Uterus (tissue), 4 donors: Measurements from ENCODE around the gene SLC16A6. TPM values are rescaled to one million over a fixed set of nuclear protein-coding genes. Genes with fewer than 3 reads are reported as not detected.

ENCODE experiments used
- DNase-seq, 2 donors: peaks; one replicate each; pipeline ENCODE4 v3.0.0-alpha.2; 2019 to 2020
- H3K27ac ChIP-seq, 2 donors: fragments of 200-600 bp; sonication (generic); 1 replicate in 1 of 2; 2 replicates in 1 of 2; pipeline ENCODE4 v1.5.1; 2016 to 2018
- H3K27me3 ChIP-seq, 2 donors: fragments of 200-600 bp; sonication (generic); one replicate each; pipeline ENCODE4 v1.5.1; 2018 to 2019; ENCODE audit warnings: control low read depth in 1 of 2
- H3K36me3 ChIP-seq, 2 donors: fragments of 200-600 bp; sonication (generic); one replicate each; pipeline ENCODE4 v1.5.1; 2019; ENCODE audit warnings: control low read depth in 1 of 2
- H3K4me1 ChIP-seq, 2 donors: fragments of 200-600 bp; sonication (generic); one replicate each; pipeline ENCODE4 v1.5.1; 2018 to 2019; ENCODE audit warnings: control low read depth in 1 of 2
- H3K4me3 ChIP-seq, 2 donors: fragments of 200-600 bp; sonication (generic); 1 replicate in 1 of 2; 2 replicates in 1 of 2; pipeline ENCODE4 v1.5.1; 2018 to 2019; ENCODE audit warnings: mild to moderate bottlenecking in 1 of 2
- H3K9me3 ChIP-seq, 2 donors: fragments of 200-600 bp; sonication (generic); one replicate each; pipeline ENCODE4 v1.5.1; 2019; ENCODE audit warnings: control low read depth in 1 of 2
- CTCF ChIP-seq, 4 experiments: fragments of 200-600 bp in 2 of 4; fragments of 450-650 bp in 2 of 4; sonication (generic) in 2 of 4; IDR thresholded peaks; one replicate each; pipeline ENCODE4 v1.5.1; 2016 to 2019; ENCODE audit warnings: antibody characterized with exemption in 4 of 4, mild to moderate bottlenecking in 2 of 4, moderate library complexity in 1 of 4
- POLR2A ChIP-seq, 2 donors: fragments of 450-650 bp; IDR thresholded peaks; one replicate each; pipeline ENCODE4 v1.6.1; 2016; ENCODE audit warnings: antibody characterized with exemption in 2 of 2, mild to moderate bottlenecking in 1 of 2, moderate library complexity in 1 of 2
- intact Hi-C: fragments of 100-400 bp; cut with DNase I; formaldehyde crosslinking; loops from one replicate; pipeline ENCODE4 v1.15.1; 2023; ENCODE audit warnings: low total_unique reads
- total RNA-seq, 4 donors: library from RNA; depleted of rRNA in 3 of 4; stranded (reverse); fragments of >200 nt in 3 of 4; gene quantifications; one replicate each; pipeline versions ENCODE4 v1.1.0 to v1.2.4, GENCODE V29; 2014 to 2023
- donor health status: DM: yes; HTN: yes; CAD: no.

The SLC16A6 gene
- total RNA-seq, 4 donors from 2014 or later: 0.35 to 1.5 (median 1.0) TPM; not detected in 1

- TF ChIP-seq POLR2A (IDR thresholded peaks at IDR 0.05) (no peak), CTCF (IDR thresholded peaks at IDR 0.05) (no peak)
- intact Hi-C loops: no loop called here
- no peaks in the 10 kb centered on the region for H3K36me3 ChIP-seq
- H3K9me3 ChIP-seq: peaks cover 0 to 10% of the 10 kb centered on the region in 2 donors
- no peaks in the 10 kb centered on the region for H3K4me1 ChIP-seq
- H3K4me3 ChIP-seq: no peak overlapping the region
- no peak for DNase-seq
- no peaks in the 10 kb centered on the region for H3K27me3 ChIP-seq
- no peak overlapping the region for H3K27ac ChIP-seq
These were observed 37.1 kb upstream of the SLC16A6 start for GRCh38 chr17:68327823-68328557.

- Histone ChIP-seq H3K9me3 (peaks cover 0 to 9% of the 10 kb centered on the region in 2 donors), H3K4me3 (no peak overlapping the region), H3K36me3 (no peaks in the 10 kb centered on the region), H3K27ac (no peak overlapping the region), H3K4me1 (no peaks in the 10 kb centered on the region), H3K27me3 (no peaks in the 10 kb centered on the region)
- intact Hi-C loops: no loop called here
- TF ChIP-seq POLR2A (IDR thresholded peaks at IDR 0.05) (no peak), CTCF (IDR thresholded peaks at IDR 0.05) (no peak)
- no peak for DNase-seq
These were observed 35.8 kb upstream of the SLC16A6 start for GRCh38 chr17:68326681-68327080.

GRCh38 chr17:68325961-68326360 lies 35.0 kb upstream of the SLC16A6 start:
- TF ChIP-seq CTCF (IDR thresholded peaks at IDR 0.05): no peak
- no peak for TF ChIP-seq POLR2A (IDR thresholded peaks at IDR 0.05)
- no peak overlapping the region for H3K27ac ChIP-seq
- no peak for DNase-seq
- no peak overlapping the region for H3K4me3 ChIP-seq
- intact Hi-C loops: no loop called here
- H3K36me3 ChIP-seq: no peaks in the 10 kb centered on the region
- H3K9me3 ChIP-seq: peaks cover 0 to 3% of the 10 kb centered on the region in 2 donors
- H3K4me1 ChIP-seq: no peaks in the 10 kb centered on the region
- no peaks in the 10 kb centered on the region for H3K27me3 ChIP-seq

GRCh38 chr17:68324654-68325336 lies 33.9 kb upstream of the SLC16A6 start:
- intact Hi-C loops: no loop called here
- Histone ChIP-seq H3K4me3 (no peak overlapping the region), H3K36me3 (no peaks in the 10 kb centered on the region), H3K27me3 (no peaks in the 10 kb centered on the region), H3K27ac (no peak overlapping the region), H3K9me3 (no peaks in the 10 kb centered on the region), H3K4me1 (no peaks in the 10 kb centered on the region)
- TF ChIP-seq CTCF (IDR thresholded peaks at IDR 0.05) (no peak), POLR2A (IDR thresholded peaks at IDR 0.05) (no peak)
- no peak for DNase-seq

GRCh38 chr17:68324114-68324513 lies 33.2 kb upstream of the SLC16A6 start:
- Histone ChIP-seq H3K36me3 (no peaks in the 10 kb centered on the region), H3K4me1 (no peaks in the 10 kb centered on the region), H3K4me3 (no peak overlapping the region), H3K27me3 (no peaks in the 10 kb centered on the region), H3K9me3 (no peaks in the 10 kb centered on the region), H3K27ac (no peak overlapping the region)
- TF ChIP-seq CTCF (IDR thresholded peaks at IDR 0.05) (no peak), POLR2A (IDR thresholded peaks at IDR 0.05) (no peak)
- intact Hi-C loops: no loop called here
- no peak for DNase-seq
